ENCODE data around the gene SENP5. TPM values are rescaled to one million over a fixed set of nuclear protein-coding genes. Genes with fewer than 3 reads are reported as not detected.

Gene SENP5
- total and polyA plus RNA-seq, 9 of the 15 experiments (the other 6 are each of a cell fraction or from before 2014, with no cell fraction given), result 18.3 to 59.7 (median 35.8) TPM

GRCh38 chr3:196975349-196975748 lies 107.6 kb downstream of the SENP5 start (continued):
- no peak for TF ChIP-seq MGA (IDR thresholded peaks at IDR 0.05)
- TF ChIP-seq ZFX (CRISPR knock-in tag; IDR thresholded peaks at IDR 0.05), result peak; percentile 28; the same call in 1 of the 2 replicates
- no peak for TF ChIP-seq ELF2 (CRISPR knock-in tag; IDR thresholded peaks at IDR 0.05)
- no peak for TF ChIP-seq SMARCE1 (IDR thresholded peaks at IDR 0.05)

All from K562 (cell line).